Skeletal muscle satellite cell (primary cell): ENCODE measurements around the gene PALMD.

Experiments
- H3K27me3 ChIP-seq: 2 replicates; pipeline ENCODE4 v1.7.0; 2013; ENCODE audit warnings: low read length; ENCODE audit not compliant: control insufficient read depth, insufficient read depth
- H3K36me3 ChIP-seq: 2 replicates; pipeline ENCODE4 v1.7.0; 2013; ENCODE audit warnings: mild to moderate bottlenecking, control low read depth, low read length; ENCODE audit not compliant: insufficient read depth
- H3K4me1 ChIP-seq: 2 replicates; pipeline ENCODE4 v1.7.0; 2013; ENCODE audit warnings: low read length; ENCODE audit not compliant: control insufficient read depth, insufficient read depth
- H3K4me2 ChIP-seq: 2 replicates; pipeline ENCODE4 v1.7.0; 2013; ENCODE audit warnings: mild to moderate bottlenecking, low read length
- H3K4me3 ChIP-seq: 2 replicates; pipeline ENCODE4 v1.7.0; 2013; ENCODE audit warnings: low read length
- H3K9ac ChIP-seq: 2 replicates; pipeline ENCODE4 v1.7.0; 2013; ENCODE audit warnings: mild to moderate bottlenecking, low read depth, low read length, moderate library complexity
- H3K9me3 ChIP-seq: replicated peaks from 2 replicates; pipeline ENCODE4 v1.7.0; 2013; ENCODE audit warnings: mild to moderate bottlenecking, control low read depth, low read length

Gene PALMD

GRCh38 chr1:99704356-99704816, 58.5 kb downstream of the PALMD start:
- Histone ChIP-seq H3K4me3 (peak overlapping the region; percentile 36), H3K36me3 (no peaks in the 10 kb centered on the region), H3K27me3 (no peaks in the 10 kb centered on the region), H3K4me1 (peaks cover 9% of the 10 kb centered on the region), H3K9ac (no peak overlapping the region), H3K4me2 (peak overlapping the region; percentile 38), H3K9me3 (no peaks in the 10 kb centered on the region)

GRCh38 chr1:99705385-99705784, 59.5 kb downstream of the PALMD start:
- Histone ChIP-seq H3K4me1 (peaks cover 9% of the 10 kb centered on the region), H3K36me3 (no peaks in the 10 kb centered on the region), H3K4me3 (no peak overlapping the region), H3K9me3 (no peaks in the 10 kb centered on the region), H3K9ac (no peak overlapping the region), H3K27me3 (no peaks in the 10 kb centered on the region), H3K4me2 (no peak overlapping the region)

DNA sequence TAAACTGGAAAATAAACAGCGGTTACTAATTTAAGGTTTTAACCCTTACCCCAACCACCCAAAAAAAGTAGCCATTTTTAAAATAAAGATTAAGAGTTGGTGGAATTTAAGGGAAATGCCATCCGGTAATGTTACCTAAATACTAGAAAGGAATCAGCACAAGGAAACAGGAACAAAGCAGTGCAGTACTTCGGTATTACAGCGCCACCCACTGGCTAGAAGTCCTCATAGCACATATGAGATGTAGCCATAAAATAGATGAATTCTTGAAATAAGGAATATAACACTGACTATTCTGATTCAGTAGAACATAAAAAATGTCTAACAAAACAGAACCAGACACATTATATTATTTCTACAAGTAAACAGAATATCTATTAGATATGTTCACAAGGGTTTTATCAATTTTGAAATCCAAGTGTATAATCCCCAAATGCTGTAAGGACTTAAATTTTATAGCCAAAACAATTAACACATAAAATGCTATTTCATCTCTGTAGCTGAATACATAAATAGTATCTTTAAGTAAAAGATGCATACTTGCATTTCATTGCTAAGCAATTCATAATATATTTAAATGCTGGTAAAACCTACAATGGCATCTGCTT, 61.7 kb downstream of the PALMD start:
- no peaks in the 10 kb centered on the region for H3K9me3 ChIP-seq
- no peak overlapping the region for H3K4me2 ChIP-seq
- H3K9ac ChIP-seq: no peak overlapping the region
- no peaks in the 10 kb centered on the region for H3K36me3 ChIP-seq
- H3K4me3 ChIP-seq: no peak overlapping the region
- H3K27me3 ChIP-seq: no peaks in the 10 kb centered on the region
- peaks cover 9% of the 10 kb centered on the region for H3K4me1 ChIP-seq

GRCh38 chr1:99710994-99711393, 65.1 kb downstream of the PALMD start:
- Histone ChIP-seq H3K4me3 (no peak overlapping the region), H3K9me3 (no peaks in the 10 kb centered on the region), H3K4me1 (no peaks in the 10 kb centered on the region), H3K9ac (no peak overlapping the region), H3K27me3 (no peaks in the 10 kb centered on the region), H3K4me2 (no peak overlapping the region), H3K36me3 (no peaks in the 10 kb centered on the region)

DNA sequence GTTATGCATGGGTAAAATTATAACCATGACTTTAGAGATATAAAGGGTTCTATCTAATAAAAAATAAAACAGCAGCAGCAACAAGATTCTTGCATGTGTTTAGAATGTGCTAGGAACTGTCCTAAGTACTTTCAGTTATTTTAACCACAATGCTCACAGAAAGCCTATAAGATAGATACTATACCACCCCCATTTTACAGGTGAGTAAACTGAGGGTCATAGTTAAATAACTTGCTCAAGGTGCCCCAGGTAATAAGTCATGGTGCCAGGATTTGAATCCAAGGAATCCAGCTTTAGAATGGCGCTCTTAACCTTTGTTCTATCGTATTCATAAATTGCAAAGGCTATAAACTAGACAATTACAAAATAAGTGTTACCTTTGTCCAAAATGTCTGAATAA, 67.1 kb downstream of the PALMD start:
- Histone ChIP-seq H3K4me2 (no peak overlapping the region), H3K4me1 (no peaks in the 10 kb centered on the region), H3K27me3 (no peaks in the 10 kb centered on the region), H3K4me3 (no peak overlapping the region), H3K9me3 (no peaks in the 10 kb centered on the region), H3K36me3 (no peaks in the 10 kb centered on the region), H3K9ac (no peak overlapping the region)

DNA sequence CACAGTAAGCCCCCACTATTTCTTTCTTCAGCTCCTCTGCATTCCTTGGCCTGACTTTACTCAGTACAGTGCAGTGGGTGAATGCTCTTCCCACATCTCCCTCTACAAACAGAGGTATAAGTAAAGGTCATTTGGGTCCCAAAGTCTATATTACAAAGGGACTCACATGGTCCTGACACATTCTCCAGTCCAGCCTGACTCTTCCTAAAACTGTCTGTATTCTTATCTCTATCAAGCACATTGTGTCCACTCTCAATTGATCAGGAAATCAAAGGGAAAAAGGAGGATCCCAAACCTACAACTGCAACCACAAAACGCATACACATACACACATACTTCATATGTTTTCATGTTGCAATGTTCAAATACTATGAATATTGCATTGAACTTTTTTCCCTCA, 71.1 kb downstream of the PALMD start:
- peaks cover 4% of the 10 kb centered on the region for H3K4me1 ChIP-seq
- no peaks in the 10 kb centered on the region for H3K9me3 ChIP-seq
- no peak overlapping the region for H3K4me3 ChIP-seq
- H3K27me3 ChIP-seq: no peaks in the 10 kb centered on the region
- H3K36me3 ChIP-seq: no peaks in the 10 kb centered on the region
- H3K4me2 ChIP-seq: no peak overlapping the region
- no peak overlapping the region for H3K9ac ChIP-seq

- Histone ChIP-seq H3K36me3 (no peaks in the 10 kb centered on the region), H3K4me2 (no peak overlapping the region), H3K27me3 (no peaks in the 10 kb centered on the region), H3K4me3 (no peak overlapping the region), H3K9ac (no peak overlapping the region), H3K4me1 (peaks cover 13% of the 10 kb centered on the region), H3K9me3 (no peaks in the 10 kb centered on the region)
These were observed 77.3 kb downstream of the PALMD start for GRCh38 chr1:99723251-99723650.

GRCh38 chr1:99725996-99726395, 80.1 kb downstream of the PALMD start:
- H3K36me3 ChIP-seq: no peaks in the 10 kb centered on the region
- no peak overlapping the region for H3K4me3 ChIP-seq
- no peak overlapping the region for H3K4me2 ChIP-seq
- no peaks in the 10 kb centered on the region for H3K27me3 ChIP-seq
- peaks cover 15% of the 10 kb centered on the region for H3K4me1 ChIP-seq
- no peaks in the 10 kb centered on the region for H3K9me3 ChIP-seq
- no peak overlapping the region for H3K9ac ChIP-seq

- Histone ChIP-seq H3K4me3 (no peak overlapping the region), H3K36me3 (no peaks in the 10 kb centered on the region), H3K9me3 (no peaks in the 10 kb centered on the region), H3K9ac (no peak overlapping the region), H3K4me2 (no peak overlapping the region), H3K4me1 (peaks cover 18% of the 10 kb centered on the region), H3K27me3 (no peaks in the 10 kb centered on the region)
These were observed 80.5 kb downstream of the PALMD start for GRCh38 chr1:99726407-99726806.

DNA sequence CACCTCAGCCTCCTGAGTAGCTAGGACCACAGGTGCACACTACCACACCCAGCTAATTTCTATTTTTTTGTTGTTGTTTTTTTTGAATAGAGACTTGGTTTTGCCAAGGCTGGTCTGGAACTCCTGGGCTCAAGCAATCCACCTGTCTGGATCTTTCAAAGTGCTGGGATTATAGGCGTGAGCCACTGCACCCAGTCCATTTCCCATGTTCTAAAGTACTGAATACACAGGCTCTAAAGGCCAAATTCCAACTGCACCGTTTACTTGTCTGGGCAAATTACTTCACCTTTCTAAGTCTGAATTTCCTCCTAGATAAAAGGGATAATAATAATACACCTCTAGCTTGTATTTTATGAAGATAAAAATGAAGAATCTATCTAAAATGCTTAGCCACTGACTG, 80.9 kb downstream of the PALMD start:
- Histone ChIP-seq H3K4me1 (peaks cover 22% of the 10 kb centered on the region), H3K9ac (no peak overlapping the region), H3K27me3 (no peaks in the 10 kb centered on the region), H3K9me3 (no peaks in the 10 kb centered on the region), H3K4me2 (no peak overlapping the region), H3K36me3 (no peaks in the 10 kb centered on the region), H3K4me3 (no peak overlapping the region)

DNA sequence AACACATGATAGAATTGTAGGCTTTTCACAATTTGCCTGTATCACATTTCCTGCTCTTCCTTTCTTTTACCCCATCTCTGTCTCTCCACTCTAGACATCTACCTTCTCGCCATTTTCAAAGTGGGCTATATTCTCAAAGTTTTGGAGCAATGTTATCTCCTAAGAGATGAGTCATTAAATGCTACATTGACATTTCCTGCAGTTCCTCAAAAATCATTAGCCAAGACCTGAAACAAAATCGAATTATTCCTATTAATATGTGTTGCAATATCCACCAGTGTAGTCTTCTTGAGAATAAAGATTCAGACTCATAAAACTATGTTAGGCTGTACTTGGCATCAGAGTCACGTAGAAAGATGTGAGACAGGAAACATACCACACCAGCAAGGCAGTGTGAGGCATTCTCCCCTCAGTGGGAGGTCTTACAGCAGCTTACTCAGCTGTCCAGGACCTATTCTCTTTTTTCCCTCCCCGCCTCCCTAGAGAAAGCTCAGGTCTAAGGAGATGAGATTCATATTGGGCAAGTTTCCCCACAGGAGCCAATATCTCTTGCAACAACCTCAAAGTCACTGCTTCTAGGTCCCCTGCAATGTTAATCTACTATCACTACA, 81.8 kb downstream of the PALMD start:
- Histone ChIP-seq H3K27me3 (no peaks in the 10 kb centered on the region), H3K9ac (no peak overlapping the region), H3K36me3 (no peaks in the 10 kb centered on the region), H3K4me1 (peaks cover 25% of the 10 kb centered on the region), H3K9me3 (no peaks in the 10 kb centered on the region), H3K4me3 (no peak overlapping the region), H3K4me2 (no peak overlapping the region)
